Panc1 (cell line): ENCODE results near the gene MRPL50. TPM values are rescaled to one million over a fixed set of nuclear protein-coding genes. Genes with fewer than 3 reads are reported as not detected.

ENCODE experiments used
- ATAC-seq: fragments of 200-7000 bp; cut with Tn5 transposase; 2 replicates; pipeline ENCODE4 v1.9.1; 2020; ENCODE audit warnings: mild to moderate bottlenecking, moderate library complexity
- BruUV-seq: library from RNA; stranded (reverse); fragments of 400-500 nt; replicated peaks from 2 replicates; lab custom pipeline; 2021; lab: Mats Ljungman, UMichigan
- CTCF ChIA-PET: fragments of 300-600 bp; sonication (Branson Sonifier 250); formaldehyde crosslinking; loops from one replicate; lab custom pipeline; 2022; ENCODE audit warnings: antibody characterized with exemption; lab: Charles Lee
- POLR2A ChIA-PET: fragments of 300-600 bp; sonication (Branson Sonifier 250); formaldehyde crosslinking; loops from one replicate; lab custom pipeline; 2022; ENCODE audit warnings: antibody characterized with exemption; lab: Charles Lee
- DNase-seq: peaks from one replicate; pipeline ENCODE4 v3.0.0-alpha.2; 2010; ENCODE audit warnings: low read depth, low spot score
- H3K27ac ChIP-seq: 2 replicates; pipeline ENCODE4 v1.5.1; 2011; ENCODE audit warnings: mild to moderate bottlenecking, low read length, inconsistent platforms
- H3K27me3 ChIP-seq: fragments of 200-500 bp; sonication (Bioruptor generic); 2 replicates; pipeline ENCODE4 v1.6.0; 2014; ENCODE audit warnings: low read length, inconsistent platforms; ENCODE audit not compliant: control insufficient read depth, insufficient read depth
- H3K36me3 ChIP-seq: fragments of 200-500 bp; sonication (Bioruptor generic); 2 replicates; pipeline ENCODE4 v1.5.1; 2014; ENCODE audit warnings: inconsistent platforms, mild to moderate bottlenecking, low read length, moderate library complexity; ENCODE audit not compliant: control insufficient read depth, insufficient read depth
- H3K4me1 ChIP-seq: 2 replicates; pipeline ENCODE4 v1.5.1; 2011; ENCODE audit warnings: inconsistent platforms, mild to moderate bottlenecking, low read length, moderate library complexity; ENCODE audit not compliant: control insufficient read depth, insufficient read depth
- H3K4me3 ChIP-seq, 2 experiments: 2 replicates each; pipeline ENCODE4 v1.5.1; 2011 to 2012; ENCODE audit warnings: low read depth in 2 of 2, low read length in 2 of 2, mild to moderate bottlenecking in 2 of 2, inconsistent platforms in 1 of 2, moderate library complexity in 1 of 2
- H3K9me3 ChIP-seq: fragments of 200-500 bp; sonication (Bioruptor generic); 2 replicates; pipeline ENCODE4 v1.5.1; 2014; ENCODE audit warnings: low read depth, mild to moderate bottlenecking, inconsistent platforms, low read length, moderate library complexity; ENCODE audit not compliant: control insufficient read depth, insufficient read depth
- CTCF ChIP-seq: fragments of 450-650 bp; IDR thresholded peaks from 2 replicates; pipeline ENCODE4 v1.5.1; 2017; ENCODE audit warnings: mild to moderate bottlenecking
- POLR2AphosphoS5 ChIP-seq: IDR thresholded peaks from 2 replicates; pipeline ENCODE4 v1.6.1; 2012; ENCODE audit warnings: mild to moderate bottlenecking, low read depth, low read length, moderate library complexity
- REST ChIP-seq, 2 experiments: IDR thresholded peaks; 2 replicates each; pipeline ENCODE4 v1.6.1; 2011 to 2012; ENCODE audit warnings: low read depth in 2 of 2, control low read depth in 1 of 2, low read length in 1 of 2, mild to moderate bottlenecking in 1 of 2, moderate library complexity in 1 of 2; ENCODE audit not compliant: insufficient read depth in 1 of 2
- SIN3A ChIP-seq: IDR thresholded peaks from 2 replicates; pipeline ENCODE4 v1.6.1; 2012; ENCODE audit warnings: low read depth, mild to moderate bottlenecking, low read length, moderate library complexity, borderline replicate concordance; ENCODE audit not compliant: insufficient read depth
- TCF7L2 ChIP-seq: IDR thresholded peaks from 2 replicates; pipeline ENCODE4 v1.6.1; 2011; ENCODE audit warnings: mild to moderate bottlenecking, low read depth, low read length, inconsistent platforms
- in situ Hi-C: cut with HindIII; loops from 2 replicates; pipeline ENCODE4 v1.10.0; 2016; ENCODE audit warnings: low sequenced_read_pairs, low pct_unique_long_range_greater_than_20kb
- intact Hi-C: fragments of 100-400 bp; cut with micrococcal nuclease; formaldehyde crosslinking; loops from one replicate; pipeline ENCODE4 v1.10.0; 2022; ENCODE audit not compliant: unreplicated experiment
- total RNA-seq: library from RNA; stranded (reverse); gene quantifications from one replicate; pipeline ENCODE4 v1.2.1, GENCODE V29; 2021; ENCODE audit not compliant: unreplicated experiment

The MRPL50 gene
- total RNA-seq, 1 experiment from 2014 or later: 7.2 TPM

GRCh38 chr9:101400120-101400519 lies 1.7 kb upstream of the MRPL50 start:
- TF ChIP-seq REST (IDR thresholded peaks at IDR 0.05; ENCODE audit: insufficient read depth in 1 of 2, low read depth in 2 of 2, low read length in 1 of 2) (no peak), SIN3A (no peak), TCF7L2 (no peak), CTCF (no peak)
- DNase-seq (no peak), ATAC-seq (no peak)
- peaks cover 3% of the 10 kb centered on the region; the same call in 1 of the 2 replicates for H3K4me1 ChIP-seq
- H3K27ac ChIP-seq: no peak overlapping the region
- intact Hi-C loops: no loop called here
- H3K27me3 ChIP-seq: no peaks in the 10 kb centered on the region
- H3K4me3 ChIP-seq: no peak overlapping the region; a peak in 2 of 4 replicates
- POLR2A ChIA-PET: no interaction called here
- peaks cover 43% of the 10 kb centered on the region for H3K9me3 ChIP-seq
- peaks cover 13% of the 10 kb centered on the region for H3K36me3 ChIP-seq
- no TSS peak for BruUV-seq
- in situ Hi-C loops: no loop called here
- CTCF ChIA-PET: no interaction called here

GRCh38 chr9:101399643-101399970 lies 1.2 kb upstream of the MRPL50 start:
- intact Hi-C loops (no loop called here), in situ Hi-C loops (no loop called here)
- peak overlapping the region; percentile 72 for H3K27ac ChIP-seq
- peaks cover 40% of the 10 kb centered on the region for H3K9me3 ChIP-seq
- BruUV-seq: no TSS peak
- peaks cover 12% of the 10 kb centered on the region for H3K36me3 ChIP-seq
- no peaks in the 10 kb centered on the region for H3K27me3 ChIP-seq
- H3K4me3 ChIP-seq: peak overlapping the region; percentile 85 to 95
- no peak for TF ChIP-seq REST (IDR thresholded peaks at IDR 0.05; ENCODE audit: insufficient read depth in 1 of 2, low read depth in 2 of 2, low read length in 1 of 2)
- TF ChIP-seq TCF7L2: no peak
- TF ChIP-seq POLR2AphosphoS5: no peak
- TF ChIP-seq CTCF: no peak
- TF ChIP-seq SIN3A: no peak
- POLR2A ChIA-PET: no interaction called here
- CTCF ChIA-PET: no interaction called here
- DNase-seq (no peak), ATAC-seq (no peak)
- peaks cover 3% of the 10 kb centered on the region; the same call in 1 of the 2 replicates for H3K4me1 ChIP-seq
